Measurements from ENCODE around the gene SLC38A5. TPM values are rescaled to one million over a fixed set of nuclear protein-coding genes. Genes with fewer than 3 reads are reported as not detected.

The SLC38A5 gene
- polyA plus RNA-seq, 3 donors, result 5.4 to 10.5 (median 10.3) TPM

- DNase-seq, result no peak
Observed at GRCh38 chrX:48493890-48494364, 23.9 kb upstream of the SLC38A5 start.

GRCh38 chrX:48492293-48492910, 22.3 kb upstream of the SLC38A5 start:
- DNase-seq, result no peak

DNA sequence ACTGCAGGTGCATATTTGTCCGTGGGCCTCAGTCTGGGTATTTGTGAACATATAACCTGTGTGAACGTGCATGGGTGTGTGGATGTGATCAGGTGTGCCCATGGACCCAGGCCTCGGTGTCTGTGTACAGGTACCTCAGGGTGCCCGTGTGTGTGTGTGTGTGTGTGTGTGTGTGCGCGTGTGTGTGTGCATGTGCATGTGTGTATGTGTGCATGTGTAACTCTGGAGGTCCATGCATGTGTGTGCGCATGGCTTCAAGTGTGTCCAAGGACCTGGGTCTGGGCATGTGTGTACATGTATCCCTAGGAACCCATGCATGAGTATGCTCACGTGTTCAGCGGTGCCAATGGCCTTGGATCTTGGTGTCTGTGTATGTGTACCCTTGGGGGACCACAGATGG, 21.7 kb upstream of the SLC38A5 start:
- no peak for DNase-seq

DNA sequence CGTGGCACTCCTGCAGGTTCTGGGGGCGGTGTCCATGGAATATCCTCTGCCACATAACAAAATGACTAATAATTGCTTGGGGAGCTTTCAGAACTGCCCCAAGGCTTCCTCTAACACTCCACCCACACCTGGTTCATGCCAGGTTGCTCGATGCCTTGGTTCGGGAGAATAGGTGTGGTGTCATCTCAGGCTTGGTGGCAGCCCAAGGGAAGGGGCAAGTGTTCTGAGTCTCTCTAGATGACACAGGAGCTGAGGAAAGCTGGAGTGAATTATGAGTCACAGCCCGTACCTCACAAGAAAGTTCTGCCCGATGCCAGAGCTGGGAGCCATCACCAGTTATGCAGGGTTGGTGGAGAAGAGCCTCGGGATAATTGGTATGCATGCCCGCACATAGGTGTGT, 20.6 kb upstream of the SLC38A5 start:
- no peak for DNase-seq

- DNase-seq, result no peak
Observed at GRCh38 chrX:48489892-48490291, 19.8 kb upstream of the SLC38A5 start.

DNA sequence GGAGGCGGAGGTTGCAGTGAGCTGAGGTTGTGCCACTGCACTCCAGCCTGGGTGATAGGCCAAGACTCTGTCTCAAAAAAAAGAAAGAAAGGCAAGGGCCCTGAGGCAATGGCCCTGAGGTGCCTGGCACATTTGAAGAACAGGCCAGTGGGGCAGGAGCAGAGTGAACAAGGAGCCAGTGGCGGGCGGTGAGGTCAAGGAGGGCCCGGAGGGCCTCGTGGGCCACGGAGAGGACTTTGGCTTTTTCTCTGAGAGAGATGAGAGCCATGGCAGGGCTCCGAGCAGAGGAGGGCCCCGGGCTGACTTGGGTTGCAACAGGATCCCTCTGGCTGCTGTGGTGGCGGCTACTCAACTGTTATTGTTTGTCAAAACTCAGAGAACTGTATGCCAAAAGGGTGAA, 19.2 kb upstream of the SLC38A5 start:
- DNase-seq, result no peak

DNA sequence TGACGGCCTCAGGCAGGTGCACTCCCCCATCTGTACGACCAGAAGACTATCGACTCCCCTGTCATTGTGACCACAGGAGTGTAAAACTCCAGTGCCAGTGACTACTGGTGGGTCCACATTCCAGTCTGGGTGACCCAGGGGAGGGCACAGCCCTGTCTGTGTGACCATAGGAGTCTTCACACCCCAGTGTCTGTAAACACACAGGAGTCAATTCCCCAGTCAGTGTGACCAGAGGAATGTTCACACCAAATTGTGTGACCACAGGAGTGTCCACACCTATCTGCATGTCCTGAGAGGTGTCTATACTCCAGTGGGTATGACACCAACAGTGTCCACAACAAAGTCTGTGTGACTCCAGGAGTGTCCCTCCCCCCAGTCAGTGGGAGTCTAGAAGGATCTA, 18.0 kb upstream of the SLC38A5 start:
- DNase-seq, result no peak

DNA sequence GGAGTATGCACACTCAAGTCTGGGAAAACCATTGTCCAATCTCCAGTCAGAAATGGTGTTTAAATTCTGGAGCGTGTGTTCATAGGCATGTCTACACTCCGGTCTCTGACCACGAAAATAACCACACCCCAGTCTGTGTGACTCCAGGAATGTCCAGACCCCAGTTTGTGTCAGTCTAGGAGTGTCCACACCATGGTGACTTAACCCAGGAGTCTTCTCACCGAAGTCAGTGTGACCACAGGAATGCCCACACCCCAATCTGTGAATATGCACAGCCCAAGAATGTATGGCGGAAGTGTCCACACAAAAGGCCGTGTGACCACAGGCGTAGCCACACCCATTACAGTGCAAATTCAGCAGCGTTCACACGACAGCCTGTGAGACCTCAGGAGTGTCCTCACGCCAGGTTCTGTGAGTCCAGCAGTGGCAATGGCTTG, 17.3 kb upstream of the SLC38A5 start:
- DNase-seq, result no peak

DNA sequence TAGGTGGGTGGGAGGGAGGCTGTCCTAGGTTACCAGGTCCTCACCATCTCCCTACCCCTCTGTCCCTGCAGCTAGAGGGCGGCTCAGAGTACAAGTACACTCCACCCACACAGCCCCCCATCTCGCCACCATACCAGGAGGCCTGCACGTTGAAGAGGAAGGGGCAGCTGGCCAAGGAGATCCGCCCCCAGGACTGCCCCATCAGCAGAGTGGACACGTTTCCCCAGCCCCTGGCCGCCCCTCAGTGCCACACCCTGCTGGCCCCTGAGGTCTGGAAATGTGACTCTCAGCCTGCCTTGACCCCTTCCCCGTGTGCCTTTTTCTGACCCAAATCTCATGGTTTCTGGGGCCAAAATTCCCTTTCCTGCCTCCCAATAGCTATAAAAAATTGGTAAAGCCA, 12.5 kb upstream of the SLC38A5 start:
- no peak for DNase-seq

- no peak for DNase-seq
Observed at GRCh38 chrX:48480583-48480982, 10.5 kb upstream of the SLC38A5 start.

DNA sequence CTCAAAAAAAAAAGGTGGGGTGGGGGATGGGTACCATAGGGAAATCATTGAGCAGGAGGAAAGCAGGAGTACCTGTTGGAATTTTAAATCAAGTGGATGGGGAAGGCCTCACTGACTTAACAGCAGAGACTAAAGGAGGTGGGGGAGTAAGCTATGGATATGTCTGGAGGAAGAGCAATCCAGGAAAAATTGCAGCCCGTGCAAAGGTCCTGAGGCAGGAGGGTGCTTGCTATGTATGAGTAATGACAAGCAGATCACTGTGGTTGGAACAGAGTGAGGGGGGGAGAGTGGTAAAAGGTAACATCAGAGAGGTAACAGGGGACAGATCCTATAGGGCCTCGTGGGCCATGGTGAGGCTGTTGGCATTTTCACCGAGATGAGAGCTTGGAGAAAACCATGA, 10.1 kb upstream of the SLC38A5 start:
- DNase-seq, result no peak

DNA sequence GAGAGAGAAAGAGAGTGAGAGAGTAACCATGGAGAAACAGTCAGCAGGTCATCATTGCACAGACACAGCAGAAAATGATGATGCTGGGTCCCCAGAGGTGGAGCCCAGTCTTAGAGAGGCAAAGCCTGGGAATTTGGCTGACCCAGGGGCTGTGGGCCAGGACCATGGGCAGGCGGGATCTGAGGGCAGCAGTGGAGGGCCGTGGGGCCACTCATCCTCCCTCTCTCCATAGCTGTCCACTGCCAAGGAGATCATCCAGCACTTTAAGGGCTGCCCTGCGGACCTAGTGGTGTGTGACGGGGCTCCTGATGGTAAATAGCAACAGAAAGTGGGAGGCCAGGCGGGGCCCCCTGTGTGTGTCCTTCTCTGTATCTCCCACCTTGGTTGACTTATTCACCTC, 8.7 kb upstream of the SLC38A5 start:
- DNase-seq, result no peak

- no peak for DNase-seq
Observed at GRCh38 chrX:48477960-48478755, 8.1 kb upstream of the SLC38A5 start.

DNA sequence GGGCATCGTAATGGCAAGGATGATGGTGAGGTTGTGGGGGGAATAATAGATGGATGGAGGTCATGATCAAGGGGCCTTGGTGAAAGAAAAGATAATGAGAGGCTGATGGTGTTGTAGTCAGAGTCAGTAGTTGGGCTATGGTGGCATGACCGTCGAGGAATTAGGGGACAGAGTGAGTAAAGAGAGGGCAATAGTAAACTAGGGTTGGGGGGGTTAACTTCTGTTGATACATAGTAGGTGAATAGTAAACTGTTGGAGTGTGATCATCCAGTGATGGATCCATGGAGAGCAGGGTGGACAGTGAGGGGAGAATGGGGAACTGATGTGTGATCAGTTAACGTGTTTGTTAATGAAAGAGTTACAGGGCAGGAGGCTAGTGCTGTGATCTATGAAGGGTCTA, 6.9 kb upstream of the SLC38A5 start:
- no peak for DNase-seq

- DNase-seq, result peak; percentile 81
Observed at GRCh38 chrX:48475774-48476577, 5.9 kb upstream of the SLC38A5 start, which contains the start of gene FTSJ1. Gene FTSJ1, plus strand, starts transcription at chrX:48476199. Its CDS starts 1,849 bp downstream, at chrX:48478048.

GRCh38 chrX:48475296-48475695, 5.2 kb upstream of the SLC38A5 start:
- DNase-seq, result no peak

GRCh38 chrX:48474581-48474980, 4.5 kb upstream of the SLC38A5 start:
- DNase-seq, result no peak

GRCh38 chrX:48474127-48474526, 4.1 kb upstream of the SLC38A5 start:
- no peak for DNase-seq

GRCh38 chrX:48473704-48473990, 3.6 kb upstream of the SLC38A5 start:
- DNase-seq, result no peak

DNA sequence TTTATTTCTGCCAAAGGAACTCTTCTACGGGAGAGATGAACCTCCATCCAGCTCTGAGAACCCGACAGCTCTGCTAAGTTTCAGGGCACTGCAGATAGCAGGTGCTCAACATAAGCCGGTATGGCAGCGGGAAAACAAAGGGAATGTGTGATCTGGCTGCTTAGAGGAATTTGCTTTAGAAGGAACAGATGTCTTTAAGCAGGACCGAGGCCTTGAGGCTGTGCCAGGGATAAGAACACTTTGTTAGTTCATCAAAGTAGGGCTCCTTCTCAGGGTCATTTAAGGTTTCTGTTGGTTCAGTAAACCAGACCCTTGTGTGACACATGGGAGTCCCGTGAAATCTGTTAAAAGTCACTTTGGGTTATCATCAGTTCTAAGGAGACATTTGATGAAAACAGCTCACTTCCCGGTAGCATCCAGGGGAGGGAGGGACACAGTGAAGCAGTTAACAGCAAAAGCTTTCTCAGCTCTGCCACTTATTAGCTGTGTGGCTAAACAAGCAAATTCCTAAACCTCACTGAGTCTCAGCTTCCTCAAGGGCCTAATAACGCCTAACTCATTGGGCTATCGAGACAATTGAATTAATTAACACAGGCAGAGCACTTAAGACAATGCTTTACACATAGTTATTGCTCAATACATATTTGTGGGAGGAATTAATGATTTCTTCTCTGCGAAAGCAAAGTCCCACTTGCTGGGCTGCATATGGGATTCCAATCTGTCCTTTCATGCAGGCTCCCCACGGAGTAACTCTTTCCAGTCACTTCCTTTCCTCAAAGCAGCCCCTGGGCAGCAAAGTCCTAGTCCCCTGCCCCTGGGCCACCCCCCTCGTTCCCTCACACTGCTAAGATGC, 3.0 kb upstream of the SLC38A5 start:
- no peak for DNase-seq

- DNase-seq, result no peak
Observed at GRCh38 chrX:48472225-48472624, 2.2 kb upstream of the SLC38A5 start.

DNA sequence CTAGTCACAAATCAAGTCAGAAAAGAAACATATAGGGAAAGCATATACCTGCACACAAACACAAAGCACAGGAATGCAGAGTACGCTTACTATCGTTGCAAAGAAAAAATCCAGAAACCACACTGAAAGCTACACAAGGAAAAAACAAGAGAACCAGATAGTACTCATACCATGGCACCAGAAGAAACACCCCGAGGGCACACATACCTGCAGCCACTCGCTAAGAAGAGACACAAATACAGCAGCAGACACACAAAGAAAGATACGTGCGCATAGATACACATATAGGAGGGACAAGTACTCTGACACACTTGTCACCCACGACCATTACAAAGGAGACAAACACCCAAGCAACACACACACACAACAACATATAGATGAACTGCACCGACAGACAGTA, 1.4 kb upstream of the SLC38A5 start:
- DNase-seq, result no peak

All from renal pelvis (tissue), 4 donors.